ENCODE data around the gene TREML2. TPM values are rescaled to one million over a fixed set of nuclear protein-coding genes. Genes with fewer than 3 reads are reported as not detected.
A peak's percentile ranks its signal among the peaks of the same experiment; 100 is the strongest.

Gene TREML2
- total and polyA plus RNA-seq, 9 of the 15 experiments (the other 6 are each of a cell fraction or from before 2014, with no cell fraction given): 0.20 to 2.9 (median 1.4) TPM

- TF ChIP-seq, protein P1, sequence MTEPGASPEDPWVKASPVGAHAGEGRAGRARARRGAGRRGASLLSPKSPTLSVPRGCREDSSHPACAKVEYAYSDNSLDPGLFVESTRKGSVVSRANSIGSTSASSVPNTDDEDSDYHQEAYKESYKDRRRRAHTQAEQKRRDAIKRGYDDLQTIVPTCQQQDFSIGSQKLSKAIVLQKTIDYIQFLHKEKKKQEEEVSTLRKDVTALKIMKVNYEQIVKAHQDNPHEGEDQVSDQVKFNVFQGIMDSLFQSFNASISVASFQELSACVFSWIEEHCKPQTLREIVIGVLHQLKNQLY (CRISPR knock-in tag; conservative IDR thresholded peaks at IDR 0.05): no peak
- TF ChIP-seq, protein P2, sequence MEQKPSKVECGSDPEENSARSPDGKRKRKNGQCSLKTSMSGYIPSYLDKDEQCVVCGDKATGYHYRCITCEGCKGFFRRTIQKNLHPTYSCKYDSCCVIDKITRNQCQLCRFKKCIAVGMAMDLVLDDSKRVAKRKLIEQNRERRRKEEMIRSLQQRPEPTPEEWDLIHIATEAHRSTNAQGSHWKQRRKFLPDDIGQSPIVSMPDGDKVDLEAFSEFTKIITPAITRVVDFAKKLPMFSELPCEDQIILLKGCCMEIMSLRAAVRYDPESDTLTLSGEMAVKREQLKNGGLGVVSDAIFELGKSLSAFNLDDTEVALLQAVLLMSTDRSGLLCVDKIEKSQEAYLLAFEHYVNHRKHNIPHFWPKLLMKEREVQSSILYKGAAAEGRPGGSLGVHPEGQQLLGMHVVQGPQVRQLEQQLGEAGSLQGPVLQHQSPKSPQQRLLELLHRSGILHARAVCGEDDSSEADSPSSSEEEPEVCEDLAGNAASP (IDR thresholded peaks at IDR 0.05): no peak
- TF ChIP-seq, protein P3, sequence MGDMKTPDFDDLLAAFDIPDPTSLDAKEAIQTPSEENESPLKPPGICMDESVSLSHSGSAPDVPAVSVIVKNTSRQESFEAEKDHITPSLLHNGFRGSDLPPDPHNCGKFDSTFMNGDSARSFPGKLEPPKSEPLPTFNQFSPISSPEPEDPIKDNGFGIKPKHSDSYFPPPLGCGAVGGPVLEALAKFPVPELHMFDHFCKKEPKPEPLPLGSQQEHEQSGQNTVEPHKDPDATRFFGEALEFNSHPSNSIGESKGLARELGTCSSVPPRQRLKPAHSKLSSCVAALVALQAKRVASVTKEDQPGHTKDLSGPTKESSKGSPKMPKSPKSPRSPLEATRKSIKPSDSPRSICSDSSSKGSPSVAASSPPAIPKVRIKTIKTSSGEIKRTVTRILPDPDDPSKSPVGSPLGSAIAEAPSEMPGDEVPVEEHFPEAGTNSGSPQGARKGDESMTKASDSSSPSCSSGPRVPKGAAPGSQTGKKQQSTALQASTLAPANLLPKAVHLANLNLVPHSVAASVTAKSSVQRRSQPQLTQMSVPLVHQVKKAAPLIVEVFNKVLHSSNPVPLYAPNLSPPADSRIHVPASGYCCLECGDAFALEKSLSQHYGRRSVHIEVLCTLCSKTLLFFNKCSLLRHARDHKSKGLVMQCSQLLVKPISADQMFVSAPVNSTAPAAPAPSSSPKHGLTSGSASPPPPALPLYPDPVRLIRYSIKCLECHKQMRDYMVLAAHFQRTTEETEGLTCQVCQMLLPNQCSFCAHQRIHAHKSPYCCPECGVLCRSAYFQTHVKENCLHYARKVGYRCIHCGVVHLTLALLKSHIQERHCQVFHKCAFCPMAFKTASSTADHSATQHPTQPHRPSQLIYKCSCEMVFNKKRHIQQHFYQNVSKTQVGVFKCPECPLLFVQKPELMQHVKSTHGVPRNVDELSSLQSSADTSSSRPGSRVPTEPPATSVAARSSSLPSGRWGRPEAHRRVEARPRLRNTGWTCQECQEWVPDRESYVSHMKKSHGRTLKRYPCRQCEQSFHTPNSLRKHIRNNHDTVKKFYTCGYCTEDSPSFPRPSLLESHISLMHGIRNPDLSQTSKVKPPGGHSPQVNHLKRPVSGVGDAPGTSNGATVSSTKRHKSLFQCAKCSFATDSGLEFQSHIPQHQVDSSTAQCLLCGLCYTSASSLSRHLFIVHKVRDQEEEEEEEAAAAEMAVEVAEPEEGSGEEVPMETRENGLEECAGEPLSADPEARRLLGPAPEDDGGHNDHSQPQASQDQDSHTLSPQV (IDR thresholded peaks at IDR 0.05): no peak
- peak; percentile 10; the same call in 1 of the 2 replicates for TF ChIP-seq GABPA (tag; conservative IDR thresholded peaks at IDR 0.05; ENCODE audit: low read depth)
- TF ChIP-seq ZSCAN29 (IDR thresholded peaks at IDR 0.05): no peak
- TF ChIP-seq, protein P4, sequence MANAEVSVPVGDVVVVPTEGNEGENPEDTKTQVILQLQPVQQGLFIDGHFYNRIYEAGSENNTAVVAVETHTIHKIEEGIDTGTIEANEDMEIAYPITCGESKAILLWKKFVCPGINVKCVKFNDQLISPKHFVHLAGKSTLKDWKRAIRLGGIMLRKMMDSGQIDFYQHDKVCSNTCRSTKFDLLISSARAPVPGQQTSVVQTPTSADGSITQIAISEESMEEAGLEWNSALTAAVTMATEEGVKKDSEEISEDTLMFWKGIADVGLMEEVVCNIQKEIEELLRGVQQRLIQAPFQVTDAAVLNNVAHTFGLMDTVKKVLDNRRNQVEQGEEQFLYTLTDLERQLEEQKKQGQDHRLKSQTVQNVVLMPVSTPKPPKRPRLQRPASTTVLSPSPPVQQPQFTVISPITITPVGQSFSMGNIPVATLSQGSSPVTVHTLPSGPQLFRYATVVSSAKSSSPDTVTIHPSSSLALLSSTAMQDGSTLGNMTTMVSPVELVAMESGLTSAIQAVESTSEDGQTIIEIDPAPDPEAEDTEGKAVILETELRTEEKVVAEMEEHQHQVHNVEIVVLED (CRISPR knock-in tag; IDR thresholded peaks at IDR 0.05): no peak
- TF ChIP-seq TEAD4 (IDR thresholded peaks at IDR 0.05; ENCODE audit: low read length): no peak
- no peak for TF ChIP-seq TEAD4 (CRISPR knock-in tag; IDR thresholded peaks at IDR 0.05; ENCODE audit: borderline replicate concordance)
- TF ChIP-seq NR2C2 (CRISPR knock-in tag; IDR thresholded peaks at IDR 0.05): no peak
- TF ChIP-seq NR2C2 (tag; IDR thresholded peaks at IDR 0.05): 0 out of 2 replicates have a peak, but pooled peaks have one; percentile 31
- peak; percentile 53; the same call in 1 of the 2 replicates for TF ChIP-seq KLF6 (CRISPR knock-in tag; IDR thresholded peaks at IDR 0.05; ENCODE audit: borderline replicate concordance)
- TF ChIP-seq ZNF445 (CRISPR knock-in tag; IDR thresholded peaks at IDR 0.05; ENCODE audit: low read depth): no peak
- no peak for TF ChIP-seq JUND (IDR thresholded peaks at IDR 0.05; ENCODE audit: borderline replicate concordance, low read depth, low read length)
- no peak for TF ChIP-seq JUND (tag; IDR thresholded peaks at IDR 0.05; ENCODE audit: borderline replicate concordance, low read depth, low read length)
- no peak for TF ChIP-seq TRIM24 (IDR thresholded peaks at IDR 0.05)
- TF ChIP-seq, protein P5, sequence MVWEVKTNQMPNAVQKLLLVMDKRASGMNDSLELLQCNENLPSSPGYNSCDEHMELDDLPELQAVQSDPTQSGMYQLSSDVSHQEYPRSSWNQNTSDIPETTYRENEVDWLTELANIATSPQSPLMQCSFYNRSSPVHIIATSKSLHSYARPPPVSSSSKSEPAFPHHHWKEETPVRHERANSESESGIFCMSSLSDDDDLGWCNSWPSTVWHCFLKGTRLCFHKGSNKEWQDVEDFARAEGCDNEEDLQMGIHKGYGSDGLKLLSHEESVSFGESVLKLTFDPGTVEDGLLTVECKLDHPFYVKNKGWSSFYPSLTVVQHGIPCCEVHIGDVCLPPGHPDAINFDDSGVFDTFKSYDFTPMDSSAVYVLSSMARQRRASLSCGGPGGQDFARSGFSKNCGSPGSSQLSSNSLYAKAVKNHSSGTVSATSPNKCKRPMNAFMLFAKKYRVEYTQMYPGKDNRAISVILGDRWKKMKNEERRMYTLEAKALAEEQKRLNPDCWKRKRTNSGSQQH (CRISPR knock-in tag; IDR thresholded peaks at IDR 0.05): peak; percentile 82; the same call in 1 of the 2 replicates
- no peak for TF ChIP-seq PHB (CRISPR knock-in tag; IDR thresholded peaks at IDR 0.05)
- no peak for TF ChIP-seq SIN3B (IDR thresholded peaks at IDR 0.05; ENCODE audit: low read depth)
- no peak for TF ChIP-seq SP1 (CRISPR knock-in tag; IDR thresholded peaks at IDR 0.05)
These were observed 23.7 kb downstream of the TREML2 start (continued) for GRCh38 chr6:41177287-41177686.

All from K562 (cell line).